HG02798 (cell line): Measurements from ENCODE around the gene LRATD1.
A peak's percentile ranks its signal among the peaks of the same experiment; 100 is the strongest.

Experiments
- ATAC-seq: cut with Tn5 transposase; IDR thresholded peaks from one replicate; pipeline ENCODE4 v1.9.1; 2021; ENCODE audit warnings: mild to moderate bottlenecking; ENCODE audit not compliant: unreplicated experiment, poor library complexity

LRATD1 gene

GRCh38 chr2:14633061-14633460 lies 544 bp downstream of the LRATD1 start:
- ATAC-seq, result no peak

GRCh38 chr2:14633461-14634181 lies 1.1 kb downstream of the LRATD1 start:
- no peak for ATAC-seq

- ATAC-seq, result no peak
Measured at GRCh38 chr2:14634182-14634488, 1.6 kb downstream of the LRATD1 start.

GRCh38 chr2:14634489-14635390 lies 2.2 kb downstream of the LRATD1 start:
- peak; percentile 79 for ATAC-seq

- no peak for ATAC-seq
Measured at GRCh38 chr2:14635391-14635871, 2.9 kb downstream of the LRATD1 start.

GRCh38 chr2:14638488-14638887 lies 6.0 kb downstream of the LRATD1 start:
- no peak for ATAC-seq

- ATAC-seq, result no peak
Measured at GRCh38 chr2:14641116-14641515, 8.6 kb downstream of the LRATD1 start.

- ATAC-seq, result no peak
Measured at GRCh38 chr2:14642499-14642898, 10.0 kb downstream of the LRATD1 start.

GRCh38 chr2:14647714-14648113 lies 15.2 kb downstream of the LRATD1 start:
- no peak for ATAC-seq

GRCh38 chr2:14650066-14650465 lies 17.5 kb downstream of the LRATD1 start:
- ATAC-seq, result no peak

GRCh38 chr2:14654835-14655282 lies 22.3 kb downstream of the LRATD1 start:
- peak; percentile 88 for ATAC-seq

- ATAC-seq, result no peak
Measured at GRCh38 chr2:14656146-14656545, 23.6 kb downstream of the LRATD1 start.

GRCh38 chr2:14661163-14661562 lies 28.6 kb downstream of the LRATD1 start:
- ATAC-seq, result no peak

GRCh38 chr2:14673351-14673875 lies 40.9 kb downstream of the LRATD1 start:
- no peak for ATAC-seq

- ATAC-seq, result no peak
Measured at GRCh38 chr2:14675489-14675888, 43.0 kb downstream of the LRATD1 start.

GRCh38 chr2:14676371-14676770 lies 43.9 kb downstream of the LRATD1 start:
- ATAC-seq, result no peak

GRCh38 chr2:14677039-14677438 lies 44.5 kb downstream of the LRATD1 start:
- ATAC-seq, result no peak

GRCh38 chr2:14678761-14679160 lies 46.2 kb downstream of the LRATD1 start:
- no peak for ATAC-seq

- ATAC-seq, result no peak
Measured at GRCh38 chr2:14681608-14682007, 49.1 kb downstream of the LRATD1 start.
